GM13977 (cell line): Measurements from ENCODE around the gene KIFAP3.

Experiments
- DNase-seq: peaks from one replicate; pipeline ENCODE4 v3.0.0; 2012; ENCODE audit warnings: low spot score
- in situ Hi-C: fragments of 300-500 bp; cut with MboI; formaldehyde crosslinking; loops from one replicate; pipeline ENCODE4 v1.12.0; 2022; ENCODE audit warnings: low sequenced_read_pairs, low pct_unique_long_range_greater_than_20kb, mixed read lengths, inconsistent platforms; ENCODE audit not compliant: unreplicated experiment
- TF ChIP-seq, protein P1 (sequence below): IDR thresholded peaks from 2 replicates; pipeline ENCODE4 v1.5.1; 2012; ENCODE audit warnings: mild to moderate bottlenecking, control low read depth; ENCODE audit not compliant: insufficient read depth; ENCODE audit errors: extremely low read depth, missing control alignments

KIFAP3 gene

DNA sequence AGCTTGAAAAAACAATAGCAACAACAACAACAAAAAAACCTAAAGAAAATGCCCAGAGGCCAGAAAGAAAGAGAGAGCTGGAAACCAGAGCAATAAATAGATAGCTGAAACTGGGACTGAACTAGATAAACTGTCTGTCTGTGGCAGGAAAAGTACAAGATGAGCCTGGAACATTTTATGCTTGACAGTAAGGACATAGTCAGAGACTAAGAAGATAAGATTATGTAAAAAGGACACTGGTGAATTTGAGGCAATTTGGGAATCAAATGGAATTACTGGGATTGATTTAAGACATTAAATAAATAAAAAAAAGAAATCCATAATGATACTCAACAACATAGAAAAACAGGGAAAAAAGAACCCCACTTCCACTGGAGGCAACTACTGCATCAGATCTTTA lies 1.7 kb upstream of the KIFAP3 start:
- TF ChIP-seq, protein P1, sequence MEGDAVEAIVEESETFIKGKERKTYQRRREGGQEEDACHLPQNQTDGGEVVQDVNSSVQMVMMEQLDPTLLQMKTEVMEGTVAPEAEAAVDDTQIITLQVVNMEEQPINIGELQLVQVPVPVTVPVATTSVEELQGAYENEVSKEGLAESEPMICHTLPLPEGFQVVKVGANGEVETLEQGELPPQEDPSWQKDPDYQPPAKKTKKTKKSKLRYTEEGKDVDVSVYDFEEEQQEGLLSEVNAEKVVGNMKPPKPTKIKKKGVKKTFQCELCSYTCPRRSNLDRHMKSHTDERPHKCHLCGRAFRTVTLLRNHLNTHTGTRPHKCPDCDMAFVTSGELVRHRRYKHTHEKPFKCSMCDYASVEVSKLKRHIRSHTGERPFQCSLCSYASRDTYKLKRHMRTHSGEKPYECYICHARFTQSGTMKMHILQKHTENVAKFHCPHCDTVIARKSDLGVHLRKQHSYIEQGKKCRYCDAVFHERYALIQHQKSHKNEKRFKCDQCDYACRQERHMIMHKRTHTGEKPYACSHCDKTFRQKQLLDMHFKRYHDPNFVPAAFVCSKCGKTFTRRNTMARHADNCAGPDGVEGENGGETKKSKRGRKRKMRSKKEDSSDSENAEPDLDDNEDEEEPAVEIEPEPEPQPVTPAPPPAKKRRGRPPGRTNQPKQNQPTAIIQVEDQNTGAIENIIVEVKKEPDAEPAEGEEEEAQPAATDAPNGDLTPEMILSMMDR, result no peak
- in situ Hi-C loops, result no loop called here
- DNase-seq, result no peak

DNA sequence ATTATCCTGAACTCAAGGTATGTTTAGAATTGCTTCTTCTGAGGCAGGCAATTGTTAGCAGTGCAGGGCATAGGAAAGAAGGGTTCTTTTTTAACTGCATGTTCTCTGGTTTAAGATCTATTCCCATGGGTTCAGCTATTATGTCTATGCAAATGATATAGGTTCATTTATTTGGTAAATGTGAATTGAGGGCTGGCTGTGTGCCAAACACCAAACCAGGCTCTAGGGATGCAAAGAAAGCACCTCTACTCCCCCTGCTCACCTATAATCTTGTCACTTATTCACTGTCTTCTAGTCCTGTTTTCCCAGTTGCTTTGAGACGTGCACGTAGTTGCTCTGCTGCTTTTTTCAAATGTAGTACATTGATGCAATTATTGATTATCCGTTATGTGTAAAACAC lies 691 bp upstream of the KIFAP3 start:
- in situ Hi-C loops, result no loop called here
- DNase-seq, result no peak
- TF ChIP-seq, protein P1, result no peak

DNA sequence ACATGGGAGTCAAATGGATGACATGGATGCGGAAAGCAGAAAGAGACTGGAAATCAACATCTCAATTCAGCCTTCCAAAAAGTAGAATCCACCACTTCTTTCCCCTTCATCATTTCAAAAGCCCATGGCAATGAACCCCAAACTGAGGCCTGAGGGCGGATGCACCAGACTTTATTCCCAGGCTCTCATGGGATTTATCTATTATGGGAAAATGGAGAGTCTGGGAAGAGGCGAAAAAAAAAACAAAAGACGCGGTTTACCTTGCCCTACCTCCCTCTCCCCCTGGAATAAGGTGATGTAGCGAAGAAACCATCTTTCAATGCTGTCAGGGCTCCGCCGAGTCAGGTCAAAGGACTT lies 624 bp downstream of the KIFAP3 start:
- DNase-seq, result no peak
- TF ChIP-seq, protein P1, result no peak
- in situ Hi-C loops, result no loop called here

DNA sequence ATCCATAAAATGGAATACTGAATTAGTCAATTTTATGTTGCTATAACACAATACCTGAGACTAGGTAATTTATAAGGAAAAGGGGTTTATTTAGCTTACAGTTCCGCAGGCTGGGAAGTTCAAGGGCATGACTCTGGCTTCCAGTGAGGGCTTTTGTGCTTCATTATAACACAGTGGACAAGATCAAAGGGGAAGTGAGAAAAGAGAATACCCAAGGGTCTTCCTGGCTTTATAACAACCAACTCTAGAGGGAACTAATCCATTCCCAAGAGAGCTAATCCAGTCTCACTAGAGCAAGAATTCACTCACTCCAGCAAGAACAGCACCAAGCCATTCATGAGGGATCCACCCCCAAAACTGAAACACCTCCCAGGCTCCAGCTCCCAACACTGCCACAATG lies 3.1 kb downstream of the KIFAP3 start:
- no peak for DNase-seq
- in situ Hi-C loops, result no loop called here
- TF ChIP-seq, protein P1, result no peak

DNA sequence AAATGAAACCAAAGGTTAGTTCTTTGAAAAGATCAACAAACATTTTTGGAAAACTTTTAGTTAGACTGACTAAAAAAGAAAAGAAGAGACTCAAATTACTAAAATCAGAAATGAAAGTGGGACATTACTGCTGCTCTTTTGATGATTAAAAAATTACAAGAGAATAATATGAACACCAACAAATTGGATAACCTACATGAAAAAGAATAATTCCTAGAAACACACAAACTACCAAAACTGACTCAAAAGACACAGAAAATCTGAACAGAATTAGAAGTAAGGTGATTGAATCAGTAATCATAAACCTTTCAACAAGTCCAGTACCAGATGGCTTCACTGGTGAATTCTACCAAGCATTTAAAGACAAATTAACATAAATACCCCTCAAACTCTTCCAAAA lies 5.6 kb downstream of the KIFAP3 start:
- in situ Hi-C loops, result no loop called here

DNA sequence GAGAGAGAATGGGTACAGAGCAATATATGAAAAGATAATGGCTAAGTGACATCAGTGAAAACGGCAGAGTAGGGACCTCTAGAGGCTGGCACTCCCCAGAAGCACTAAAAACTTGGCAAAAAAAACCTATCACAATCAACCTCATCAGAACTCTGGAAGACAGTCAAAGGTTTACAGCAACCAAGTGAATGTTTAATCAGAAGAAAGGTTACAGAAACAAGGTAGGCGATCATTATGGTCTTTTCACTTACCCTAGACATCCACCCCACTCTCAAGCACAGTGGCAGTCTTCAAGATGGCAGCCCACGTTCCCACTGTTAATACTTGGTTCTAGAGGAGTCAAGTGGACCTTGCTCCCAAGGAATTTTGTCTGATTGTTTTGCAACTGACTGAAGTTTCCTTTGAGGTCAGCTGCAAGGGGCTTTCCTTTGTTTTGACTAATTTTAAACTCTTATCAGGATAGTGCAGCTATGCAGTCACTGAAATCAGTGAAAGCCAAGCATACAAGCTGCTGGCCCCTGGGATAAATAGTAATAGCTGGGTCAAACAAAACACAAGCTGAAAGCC lies 7.2 kb downstream of the KIFAP3 start:
- no peak for DNase-seq
- TF ChIP-seq, protein P1, result peak; percentile 43
- in situ Hi-C loops, result no loop called here

More for the DNA sequence above, 5.6 kb downstream of the KIFAP3 start:
- TF ChIP-seq, protein P1, result no peak
- DNase-seq, result no peak

DNA sequence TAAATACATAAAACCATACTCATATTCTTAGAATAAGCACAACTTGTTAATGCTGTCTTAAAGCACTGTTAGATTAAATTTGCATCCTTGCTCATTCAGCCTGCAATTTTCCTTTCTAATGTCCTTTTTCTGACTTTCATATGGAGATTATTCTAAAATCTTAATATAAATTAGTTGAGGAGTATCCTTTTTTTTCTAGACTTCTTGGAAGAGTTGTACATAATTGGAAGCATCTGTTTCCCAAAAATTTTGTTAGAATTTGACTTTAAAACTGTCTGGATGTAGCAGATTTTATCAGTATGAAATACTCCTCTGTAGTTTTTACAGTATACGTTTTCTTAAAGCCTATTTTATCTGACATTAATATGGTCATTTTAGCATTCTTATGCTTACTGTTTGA lies 9.7 kb downstream of the KIFAP3 start:
- DNase-seq, result no peak
- in situ Hi-C loops, result no loop called here
- TF ChIP-seq, protein P1, result no peak
